MM.1S (cell line): ENCODE data around the gene ACKR2.

Source experiments
- CTCF ChIP-seq: fragments of 300-600 bp; sonication (generic); IDR thresholded peaks from 2 replicates; pipeline ENCODE4 v1.5.1; 2016; ENCODE audit warnings: antibody characterized with exemption, low read length, mixed read lengths
- EZH2 ChIP-seq: fragments of 300-600 bp; sonication (generic); optimal IDR thresholded peaks from 2 replicates; pipeline ENCODE3; 2017; ENCODE audit warnings: low read depth, mild to moderate bottlenecking, antibody characterized with exemption, low read length, mixed read lengths
- EZH2phosphoT487 ChIP-seq: fragments of 300-600 bp; sonication (generic); IDR thresholded peaks from 2 replicates; pipeline ENCODE4 v1.6.1; 2018; ENCODE audit warnings: antibody characterized with exemption, low read length

GRCh38 chr3:42871592-42872196 is 62.4 kb downstream of the ACKR2 start:
- TF ChIP-seq CTCF (no peak), EZH2phosphoT487 (no peak), EZH2 (no peak)
